HL-60 (cell line): ENCODE results near the gene TMEM134.

Source experiments
- CTCF ChIP-seq: IDR thresholded peaks from one replicate; pipeline ENCODE4 v1.5.1; 2011; ENCODE audit warnings: low read length, control low read depth, inconsistent platforms; ENCODE audit not compliant: insufficient read depth
- GABPA ChIP-seq: IDR thresholded peaks from 2 replicates; pipeline ENCODE4 v1.6.1; 2012; ENCODE audit warnings: low read depth

- no peak for TF ChIP-seq CTCF
- no peak for TF ChIP-seq GABPA
Observed at GRCh38 chr11:67489885-67490726, 21.1 kb upstream of the TMEM134 start.
